MM.1S (cell line): Measurements from ENCODE around the gene BGN.

Experiments used
- CTCF ChIP-seq: fragments of 300-600 bp; sonication (generic); IDR thresholded peaks from 2 replicates; pipeline ENCODE4 v1.5.1; 2016; ENCODE audit warnings: antibody characterized with exemption, low read length, mixed read lengths
- EZH2 ChIP-seq: fragments of 300-600 bp; sonication (generic); optimal IDR thresholded peaks from 2 replicates; pipeline ENCODE3; 2017; ENCODE audit warnings: low read depth, mild to moderate bottlenecking, antibody characterized with exemption, low read length, mixed read lengths
- EZH2phosphoT487 ChIP-seq: fragments of 300-600 bp; sonication (generic); IDR thresholded peaks from 2 replicates; pipeline ENCODE4 v1.6.1; 2018; ENCODE audit warnings: antibody characterized with exemption, low read length

- no peak for TF ChIP-seq CTCF
- no peak for TF ChIP-seq EZH2
- no peak for TF ChIP-seq EZH2phosphoT487
Measured at GRCh38 chrX:153468008-153468580, 26.7 kb upstream of the BGN start.
